HG03342 (cell line): ENCODE measurements around the gene G3BP2.
"Not testable (repeated sequence)": the region's sequence is repeated elsewhere in the genome, so short reads cannot be mapped to it uniquely, and the experiment has no call there.

Experiments
- ATAC-seq: cut with Tn5 transposase; IDR thresholded peaks from one replicate; pipeline ENCODE4 v1.9.1; 2021; ENCODE audit warnings: mild to moderate bottlenecking, moderate library complexity; ENCODE audit not compliant: unreplicated experiment

The G3BP2 gene

GRCh38 chr4:75685546-75686189, 12.5 kb upstream of the G3BP2 start:
- no peak for ATAC-seq

- ATAC-seq, result no peak
These were observed 10.4 kb upstream of the G3BP2 start for GRCh38 chr4:75683482-75684155.

- no peak for ATAC-seq
These were observed 6.8 kb upstream of the G3BP2 start for GRCh38 chr4:75679876-75680575.

GRCh38 chr4:75678965-75679364, 5.8 kb upstream of the G3BP2 start:
- ATAC-seq, result no peak

GRCh38 chr4:75678473-75678872, 5.3 kb upstream of the G3BP2 start:
- no peak for ATAC-seq

GRCh38 chr4:75675004-75675531, 1.9 kb upstream of the G3BP2 start:
- no peak for ATAC-seq

- no peak for ATAC-seq
These were observed 733 bp upstream of the G3BP2 start for GRCh38 chr4:75673959-75674328.

- ATAC-seq, result peak; percentile 18
These were observed 667 bp downstream of the G3BP2 start for GRCh38 chr4:75672461-75673026.

GRCh38 chr4:75671802-75672421, 1.3 kb downstream of the G3BP2 start:
- no peak for ATAC-seq

GRCh38 chr4:75668596-75668995, 4.6 kb downstream of the G3BP2 start:
- ATAC-seq, result no peak

- not testable (repeated sequence) for ATAC-seq
These were observed 5.6 kb downstream of the G3BP2 start for GRCh38 chr4:75667636-75668035.

- ATAC-seq, result no peak
These were observed 6.9 kb downstream of the G3BP2 start for GRCh38 chr4:75666299-75666698.

GRCh38 chr4:75664604-75665003, 8.6 kb downstream of the G3BP2 start:
- ATAC-seq, result not testable (repeated sequence)

- ATAC-seq, result no peak
These were observed 10.6 kb downstream of the G3BP2 start for GRCh38 chr4:75662626-75663025.

- ATAC-seq, result no peak
These were observed 12.7 kb downstream of the G3BP2 start for GRCh38 chr4:75660491-75660890.

- ATAC-seq, result no peak
These were observed 13.6 kb downstream of the G3BP2 start for GRCh38 chr4:75659512-75660031.

GRCh38 chr4:75658876-75659275, 14.3 kb downstream of the G3BP2 start:
- no peak for ATAC-seq

GRCh38 chr4:75655562-75655961, 17.6 kb downstream of the G3BP2 start:
- peak; percentile 56 for ATAC-seq

GRCh38 chr4:75654905-75655304, 18.3 kb downstream of the G3BP2 start:
- ATAC-seq, result no peak

- ATAC-seq, result no peak
These were observed 19.2 kb downstream of the G3BP2 start for GRCh38 chr4:75653845-75654503.
